Eye (tissue), 1 donor: ENCODE data around the gene BAIAP2.
A peak's percentile ranks its signal among the peaks of the same experiment; 100 is the strongest.
"Not testable (repeated sequence)": the region's sequence is repeated elsewhere in the genome, so short reads cannot be mapped to it uniquely, and the experiment has no call there.

ENCODE experiments used
- DNase-seq: peaks from one replicate; pipeline ENCODE4 v3.0.0-alpha.2; 2015

The BAIAP2 gene

DNA sequence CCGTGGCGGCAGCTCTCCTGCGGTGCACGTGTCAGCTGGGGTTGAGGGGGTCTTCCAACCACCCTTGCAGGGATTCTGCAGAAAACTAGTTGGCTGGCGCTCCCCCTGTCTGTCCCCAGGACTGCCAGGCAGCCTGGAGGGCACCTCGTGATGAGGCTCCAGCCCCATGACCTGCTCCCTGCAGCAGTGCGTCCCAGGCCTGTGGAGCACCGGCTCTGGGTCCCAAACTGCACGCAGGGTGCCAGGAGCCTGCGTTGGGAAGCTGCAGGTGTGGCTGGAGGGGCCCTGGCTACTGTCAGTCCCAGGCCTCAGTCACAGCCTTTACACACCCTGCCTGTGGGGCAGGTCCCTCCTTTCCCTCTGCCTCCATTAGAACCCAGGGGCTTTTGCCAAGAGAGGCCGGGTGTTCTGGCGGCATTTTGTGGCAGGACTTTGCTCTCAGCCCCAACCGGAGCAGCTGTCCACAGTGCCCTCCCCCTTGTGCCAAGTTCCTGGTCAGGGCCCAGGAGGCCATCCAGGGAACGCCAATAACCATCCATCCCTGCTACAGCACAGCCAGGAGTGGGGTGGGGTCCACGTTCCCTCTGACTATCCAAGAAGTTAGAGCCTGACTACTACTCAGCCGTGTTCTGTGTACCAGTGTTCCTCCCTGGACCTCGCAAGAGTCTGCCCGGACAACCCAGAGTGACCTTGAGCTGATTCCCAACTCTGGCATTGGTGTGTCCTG is 34.2 kb upstream of the BAIAP2 start:
- DNase-seq, result no peak

DNA sequence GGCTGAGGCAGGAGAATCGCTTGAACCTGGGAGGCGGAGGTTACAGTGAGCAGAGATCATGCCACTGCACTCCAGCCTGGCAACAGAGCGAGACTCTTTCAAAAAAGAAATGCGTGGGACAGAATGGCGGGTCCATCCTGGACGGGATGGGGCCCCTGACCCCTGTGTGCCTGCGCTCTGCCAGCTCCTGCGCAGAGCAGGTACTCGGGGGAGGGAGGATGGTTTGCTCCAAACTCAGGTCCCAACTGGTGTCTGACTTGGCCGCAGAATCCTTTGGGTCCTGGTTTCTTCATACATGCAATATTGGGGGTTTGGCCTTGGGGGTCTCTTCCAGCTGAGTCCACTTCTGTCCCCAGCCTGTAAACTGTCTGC is 33.0 kb upstream of the BAIAP2 start:
- no peak for DNase-seq

DNA sequence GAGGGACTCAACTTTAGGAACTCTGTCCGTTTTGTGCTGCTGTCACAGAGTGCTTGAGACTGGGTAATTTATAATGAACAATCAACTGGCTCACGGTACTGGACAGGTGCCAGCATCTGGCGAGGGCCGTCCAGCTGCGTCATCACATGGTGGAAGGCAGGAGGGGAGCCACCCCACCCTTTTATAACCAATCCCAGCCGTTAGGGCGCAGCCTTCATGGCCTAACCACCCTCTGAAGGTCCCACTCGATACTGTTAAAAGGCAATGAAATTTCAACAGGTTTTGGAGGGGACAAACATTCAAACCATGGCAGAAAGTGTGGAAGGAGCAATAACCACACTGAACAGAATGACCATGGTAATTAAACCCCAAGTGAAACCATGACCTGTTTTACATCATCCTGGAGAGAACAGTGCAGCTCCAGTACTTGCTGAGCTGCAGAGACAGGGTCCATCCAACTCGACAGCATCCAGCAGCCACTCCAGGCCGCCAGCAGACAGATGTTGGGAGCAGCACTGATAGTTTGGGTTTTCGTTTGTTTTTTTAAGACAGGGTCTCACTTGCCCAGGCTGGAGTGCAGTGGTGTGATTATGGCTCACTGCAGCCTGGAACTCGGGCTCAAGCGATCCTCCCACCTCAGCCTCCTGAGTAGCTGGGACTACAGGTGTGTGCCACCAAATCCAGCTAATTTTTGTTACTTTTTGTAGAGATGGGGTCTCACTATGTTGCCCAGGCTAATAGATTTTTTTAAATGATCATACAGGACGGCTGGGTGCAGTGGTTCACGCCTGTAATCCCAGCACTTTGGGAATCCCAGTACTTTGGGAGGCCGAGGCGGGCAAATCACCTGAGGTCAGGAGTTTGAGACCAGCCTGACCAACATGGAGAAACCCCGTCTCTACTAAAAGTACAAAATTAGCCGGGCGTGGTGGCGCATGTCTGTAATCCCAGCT is 32.3 kb upstream of the BAIAP2 start:
- DNase-seq, result peak; percentile 41

DNA sequence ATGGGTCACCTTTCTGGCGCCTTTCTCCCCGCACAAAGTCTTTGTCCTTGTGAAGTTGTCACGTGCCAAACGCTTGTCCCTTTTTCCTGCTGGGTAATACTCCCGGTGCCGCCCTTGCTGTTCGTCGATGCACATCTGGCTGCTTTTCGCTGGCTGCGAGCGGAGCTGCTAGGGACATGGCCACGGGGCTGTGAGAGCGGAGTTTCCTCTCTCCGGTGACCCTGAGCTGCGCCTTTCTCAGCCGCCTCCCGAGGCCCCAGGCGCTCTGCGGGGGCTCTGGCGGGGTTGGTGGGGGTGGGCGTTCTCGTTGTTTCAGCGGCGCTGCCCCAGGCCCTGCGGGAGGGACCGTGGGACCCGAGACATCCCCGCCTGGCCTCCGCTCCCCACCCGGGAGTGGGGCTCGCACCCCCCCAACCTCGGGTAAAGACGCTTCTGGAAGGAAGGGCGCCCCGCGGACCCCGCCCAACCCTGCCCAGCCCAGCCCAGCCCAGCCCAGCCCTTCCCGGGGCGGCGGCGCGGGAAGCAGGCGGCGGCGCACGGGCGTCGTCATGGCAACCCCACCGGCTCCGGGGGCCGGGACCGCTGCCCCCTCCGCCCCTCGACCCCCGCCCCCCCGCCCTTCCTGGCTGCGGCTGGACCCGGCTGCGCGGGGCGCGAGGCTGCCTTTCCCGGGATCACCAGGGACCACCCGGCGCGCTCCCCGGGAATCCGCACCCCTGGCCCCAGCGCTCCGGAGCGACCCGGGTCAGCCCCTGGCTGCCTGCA is 31.1 kb upstream of the BAIAP2 start:
- peak; percentile 68 for DNase-seq

DNA sequence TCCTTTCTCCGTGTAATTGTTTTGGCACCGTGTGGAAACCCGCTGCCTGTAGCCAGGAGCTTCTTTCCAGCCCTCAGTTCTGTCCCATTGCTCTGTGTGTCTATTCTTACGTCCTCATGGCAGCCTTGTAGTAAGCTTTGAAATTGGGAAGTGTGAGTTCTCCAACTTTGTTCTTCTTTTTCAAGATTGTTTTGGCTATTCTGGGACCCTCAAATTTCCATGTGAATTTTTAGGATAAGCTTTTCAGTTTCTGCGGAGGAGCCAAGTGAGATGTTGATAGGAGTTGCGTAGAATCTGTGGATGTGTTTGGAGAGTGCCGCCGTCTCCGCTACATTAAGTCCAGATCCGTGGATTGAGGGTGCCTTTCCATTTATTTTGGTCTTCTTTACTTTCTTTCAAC is 28.1 kb upstream of the BAIAP2 start:
- no peak for DNase-seq

DNA sequence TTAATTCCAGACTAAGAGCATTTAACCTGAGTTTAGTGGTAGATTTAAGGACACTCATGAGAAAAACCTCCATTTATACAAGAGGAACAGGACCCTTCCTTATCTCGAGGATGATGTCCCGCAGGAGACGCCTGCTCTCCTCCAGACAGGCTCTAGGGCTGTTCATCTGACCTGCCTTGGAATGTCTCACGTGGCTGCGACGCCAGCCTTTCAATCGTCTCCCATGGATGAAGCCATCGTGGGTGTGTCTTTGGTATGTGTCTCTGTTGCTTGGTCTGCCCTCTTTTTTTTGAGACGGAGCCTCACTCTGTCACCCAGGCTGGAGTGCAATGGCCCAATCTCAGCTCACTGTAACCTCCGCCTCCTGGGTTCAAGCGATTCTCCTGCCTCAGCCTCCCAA is 26.8 kb upstream of the BAIAP2 start:
- DNase-seq, result no peak

DNA sequence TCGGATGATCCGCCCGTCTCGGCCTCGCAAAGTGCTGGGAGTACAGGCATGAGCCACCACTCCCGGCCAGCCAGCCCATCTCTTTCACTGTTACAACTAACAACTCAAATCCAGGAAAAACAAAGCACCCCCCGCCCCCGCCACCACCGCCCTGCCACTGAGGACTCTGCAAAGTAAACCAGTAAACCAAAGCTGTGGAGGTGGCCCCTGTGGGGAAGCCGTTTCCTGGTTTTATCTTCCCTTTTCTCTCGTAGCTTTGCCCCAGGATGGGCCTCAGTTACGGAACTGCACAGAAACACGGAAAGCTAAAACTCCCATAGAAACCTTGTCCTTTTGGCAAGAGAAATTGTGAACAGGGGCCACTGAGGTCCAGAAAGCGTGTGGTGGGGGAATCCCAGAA is 25.8 kb upstream of the BAIAP2 start:
- no peak for DNase-seq

DNA sequence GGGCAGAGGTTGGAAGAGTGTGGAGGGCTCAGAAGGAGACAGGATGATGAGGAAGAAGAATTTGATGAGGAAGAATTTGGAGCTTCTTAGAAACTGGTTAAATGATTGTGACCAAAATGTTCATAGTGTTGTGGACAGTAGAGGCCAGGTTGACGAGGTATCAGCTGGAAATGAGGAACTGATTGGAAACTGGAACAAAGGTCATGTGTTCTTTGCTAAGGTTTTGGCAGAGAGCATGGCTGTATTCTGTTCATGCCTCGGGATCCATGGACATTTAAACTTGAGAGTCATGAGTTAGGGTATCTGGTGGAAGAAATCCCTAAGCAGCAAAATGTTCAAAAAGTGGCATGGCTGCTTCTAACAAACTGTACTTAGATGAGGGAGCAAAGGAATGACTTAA is 24.0 kb upstream of the BAIAP2 start:
- no peak for DNase-seq

DNA sequence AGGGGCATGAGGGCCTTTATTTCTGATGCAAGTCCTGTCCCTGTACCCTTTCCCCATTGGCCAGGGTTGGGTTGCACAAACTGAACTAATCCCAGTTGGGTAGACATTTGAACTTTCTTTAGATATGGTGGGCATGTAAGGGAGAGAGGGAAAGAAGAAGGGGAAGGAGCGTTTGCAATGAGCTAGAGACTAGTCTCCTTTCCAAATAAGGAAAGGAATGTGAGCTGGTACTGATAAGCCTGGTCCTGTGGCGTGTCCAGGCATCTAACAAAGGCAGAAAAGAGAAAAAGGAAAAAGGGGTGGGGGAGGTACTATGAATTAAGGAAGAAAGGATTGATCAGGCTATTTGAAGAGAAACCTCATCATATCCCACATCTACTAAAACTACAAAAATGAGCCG is 23.0 kb upstream of the BAIAP2 start:
- DNase-seq, result no peak

DNA sequence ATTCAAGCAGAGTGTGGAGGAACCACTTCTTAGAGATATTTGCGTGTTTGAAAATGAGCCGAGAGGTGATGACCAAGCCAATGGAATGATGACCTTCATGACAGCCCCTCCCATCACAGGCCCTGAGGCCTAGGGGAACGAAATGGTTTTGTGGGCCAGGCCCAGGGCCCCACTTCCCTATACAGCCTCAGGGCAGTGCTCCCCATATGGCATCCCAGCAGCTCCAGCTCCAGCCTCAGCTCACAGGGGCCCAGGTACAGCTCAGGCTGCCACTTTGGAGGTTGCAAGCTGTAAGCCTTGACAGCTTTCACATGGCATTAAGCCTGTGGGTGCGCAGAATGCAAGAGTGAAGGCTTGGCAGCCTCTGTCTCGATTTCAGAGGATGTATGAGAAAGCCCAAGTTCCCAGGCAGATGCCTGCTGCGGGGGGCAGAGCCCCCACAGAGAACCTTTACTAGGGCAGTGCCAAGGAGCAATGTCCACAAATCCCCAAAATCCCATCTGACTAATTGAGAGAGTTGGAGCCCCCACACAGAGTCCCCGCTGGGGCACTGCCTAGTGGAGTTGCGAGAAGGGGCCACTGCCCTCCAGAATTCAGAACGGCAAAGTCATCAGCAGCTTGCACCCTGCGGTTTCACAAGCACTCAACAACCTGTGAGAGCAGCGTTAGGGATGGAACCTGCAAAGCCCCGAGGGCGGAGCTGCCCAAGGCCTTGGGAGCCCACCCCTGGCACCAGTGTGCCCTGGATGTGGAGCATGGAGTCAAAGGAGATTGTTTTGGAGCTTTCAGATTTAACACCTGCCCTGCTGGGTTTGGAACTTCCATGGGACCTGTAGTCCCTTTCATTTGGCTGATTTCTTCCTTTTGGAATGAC is 22.1 kb upstream of the BAIAP2 start:
- DNase-seq, result no peak

DNA sequence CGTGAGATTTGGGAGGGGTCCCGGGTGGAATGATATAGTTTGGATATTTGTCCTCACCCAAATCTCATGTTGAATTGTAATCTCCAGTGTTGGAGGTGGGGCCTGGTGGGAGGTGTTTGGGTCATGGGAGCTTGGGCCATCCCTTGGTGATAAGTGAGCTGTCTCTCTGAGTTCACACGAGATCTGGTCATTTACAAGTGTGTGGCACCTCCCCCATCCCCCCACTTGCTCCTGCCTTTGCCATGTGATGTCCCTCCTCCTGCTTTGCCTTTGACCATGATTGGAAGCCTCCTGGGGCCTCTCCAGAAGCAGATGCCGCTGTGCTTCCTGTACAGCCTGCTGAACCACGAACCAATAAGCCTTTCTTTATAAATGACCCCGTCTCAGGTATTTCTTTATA is 21.3 kb upstream of the BAIAP2 start:
- no peak for DNase-seq

DNA sequence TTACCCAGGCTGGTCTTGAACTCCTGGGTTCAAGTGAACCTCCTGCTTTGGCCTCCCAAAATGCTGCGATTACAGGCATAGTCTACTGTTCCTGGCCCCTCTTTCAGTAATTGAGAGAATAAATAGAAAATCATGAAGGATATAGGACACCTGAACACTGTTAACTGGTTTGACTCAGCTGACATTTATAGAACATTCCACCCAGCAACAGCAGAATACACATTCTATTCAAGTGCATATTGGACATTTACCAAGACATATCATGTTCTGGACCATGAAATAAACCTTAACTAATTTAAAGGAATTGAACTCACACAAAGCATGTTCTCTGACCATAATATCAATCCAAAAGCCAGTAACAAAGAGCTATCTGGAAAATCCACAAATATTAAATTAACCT is 19.8 kb upstream of the BAIAP2 start:
- DNase-seq, result no peak

DNA sequence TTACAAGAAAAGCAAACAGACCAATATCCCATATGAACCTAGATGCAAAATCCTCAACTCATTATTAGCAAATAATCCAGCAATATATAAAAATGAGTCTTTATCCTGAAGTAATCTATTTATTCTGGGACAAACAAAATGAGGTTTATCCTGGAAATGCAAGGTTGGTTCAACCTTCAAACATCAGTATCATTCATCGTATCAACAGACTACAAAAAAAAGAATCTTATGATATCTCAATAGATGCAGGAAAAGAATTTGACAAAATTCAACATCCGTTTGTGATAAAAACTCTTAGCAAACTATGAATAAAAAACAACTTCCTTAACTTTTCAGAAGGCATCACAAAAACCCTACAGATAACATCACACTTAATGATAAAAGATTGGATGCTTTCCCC is 18.4 kb upstream of the BAIAP2 start:
- no peak for DNase-seq

DNA sequence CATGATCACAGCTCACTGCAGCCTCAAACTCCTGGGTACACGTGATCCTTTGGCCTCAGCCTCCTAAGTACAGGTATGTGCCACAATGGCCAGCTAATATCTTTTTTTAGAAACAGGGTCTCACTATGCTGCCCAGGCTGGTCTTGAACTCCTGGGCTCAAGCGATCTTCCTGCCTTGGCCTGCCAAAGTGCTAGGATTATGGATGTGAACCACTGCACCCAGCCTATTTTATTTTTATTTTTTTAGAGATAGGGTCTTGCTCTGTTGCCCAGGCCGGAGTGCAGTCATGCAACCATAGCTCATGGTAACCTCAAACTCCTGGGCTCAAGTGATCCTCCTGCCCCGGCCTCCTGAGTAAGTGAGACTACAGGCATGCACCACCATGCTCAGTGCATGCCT is 17.6 kb upstream of the BAIAP2 start:
- not testable (repeated sequence) for DNase-seq

DNA sequence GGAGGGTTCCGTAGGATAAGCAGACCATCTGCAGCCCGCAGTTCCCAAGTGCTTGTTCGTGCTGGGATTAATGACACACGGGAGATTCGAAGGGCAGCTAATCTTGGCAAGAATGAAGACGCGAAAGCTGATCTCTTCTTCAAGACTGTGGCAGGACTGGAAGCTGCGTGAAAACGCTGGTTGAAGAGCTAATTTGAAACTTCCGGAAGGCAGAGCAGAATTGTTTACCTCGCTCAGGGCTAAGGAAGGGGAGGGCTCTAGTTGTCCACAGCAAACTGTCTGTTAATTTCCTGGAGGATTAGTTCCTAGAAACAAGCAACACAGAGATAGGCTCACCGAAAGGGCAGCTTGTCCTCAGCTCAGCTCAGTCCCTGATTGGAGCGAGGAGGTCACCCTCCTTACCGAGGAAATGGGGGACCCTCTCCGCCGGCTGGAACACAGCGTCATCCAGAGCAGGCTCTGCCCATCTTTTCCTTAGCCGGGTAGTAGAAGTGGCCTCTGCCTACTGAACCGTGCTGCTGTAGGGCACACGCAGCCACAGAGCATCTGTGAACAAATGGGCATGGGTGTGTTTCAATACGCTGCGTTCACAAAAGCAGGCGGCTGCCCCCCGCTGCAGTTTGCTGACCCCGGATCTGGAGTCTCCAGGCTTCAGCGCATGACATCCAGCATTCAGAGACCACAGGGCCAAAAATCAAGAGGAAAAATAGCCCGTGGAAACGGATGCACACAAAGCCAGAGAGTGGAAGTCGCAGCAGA is 16.7 kb upstream of the BAIAP2 start:
- peak; percentile 82 for DNase-seq

DNA sequence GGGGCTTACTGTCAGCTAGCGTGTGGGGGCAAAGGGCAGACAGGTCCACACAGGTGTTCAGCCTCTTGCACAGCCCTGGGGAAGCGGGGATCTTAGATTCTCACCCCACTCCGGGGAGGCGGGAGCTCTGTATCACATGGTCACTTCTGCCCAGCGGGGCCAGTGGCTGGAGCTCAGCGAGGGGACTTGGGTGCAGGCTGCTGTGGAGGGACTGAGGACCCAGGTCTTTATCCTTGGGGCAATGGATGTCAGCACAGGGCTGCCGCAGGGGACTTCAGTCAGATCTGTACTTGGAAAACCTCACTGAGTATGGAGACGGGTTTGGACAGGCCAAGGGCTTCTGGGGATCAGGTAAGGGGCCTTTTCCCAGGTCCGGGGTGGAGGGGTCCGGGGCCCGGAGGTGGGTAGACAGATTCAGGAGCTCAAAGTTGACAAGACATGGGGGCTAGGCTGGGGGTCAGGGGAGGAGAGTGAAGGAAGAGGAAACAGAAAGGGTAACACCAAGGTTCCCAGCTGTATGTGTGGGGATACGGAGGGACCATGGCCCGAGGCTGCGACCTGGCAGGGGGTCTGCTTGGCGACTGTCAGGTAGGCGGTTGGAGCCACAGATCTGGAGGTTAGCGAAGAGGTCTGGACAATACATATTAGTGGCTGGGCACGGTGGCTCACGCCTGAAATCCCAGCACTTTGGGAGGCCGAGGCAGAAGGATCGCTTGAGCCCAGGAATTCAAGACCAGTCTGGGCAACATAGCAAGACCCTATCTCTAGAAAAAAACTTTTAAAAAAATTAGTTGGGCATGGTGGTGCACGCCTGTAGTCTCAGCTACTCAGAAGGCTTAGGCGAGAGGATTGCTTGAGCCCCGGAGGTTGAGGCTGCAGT is 15.1 kb upstream of the BAIAP2 start:
- no peak for DNase-seq

DNA sequence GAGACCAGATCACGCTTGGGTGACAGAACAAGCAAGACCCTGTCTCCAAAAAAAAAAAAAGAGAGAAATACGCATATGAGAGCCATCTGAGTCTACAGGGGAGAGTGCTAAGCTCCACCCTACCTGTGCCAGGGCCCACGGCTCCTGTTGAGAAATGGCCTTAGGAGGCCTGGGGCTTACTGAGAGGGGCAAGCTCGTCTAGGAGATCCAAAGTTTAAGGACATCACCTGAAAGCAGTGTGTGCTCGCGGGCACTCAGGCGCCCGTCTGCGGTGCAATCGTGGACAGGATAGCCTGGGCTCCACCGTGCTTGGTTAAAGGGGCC is 14.5 kb upstream of the BAIAP2 start:
- DNase-seq, result no peak

DNA sequence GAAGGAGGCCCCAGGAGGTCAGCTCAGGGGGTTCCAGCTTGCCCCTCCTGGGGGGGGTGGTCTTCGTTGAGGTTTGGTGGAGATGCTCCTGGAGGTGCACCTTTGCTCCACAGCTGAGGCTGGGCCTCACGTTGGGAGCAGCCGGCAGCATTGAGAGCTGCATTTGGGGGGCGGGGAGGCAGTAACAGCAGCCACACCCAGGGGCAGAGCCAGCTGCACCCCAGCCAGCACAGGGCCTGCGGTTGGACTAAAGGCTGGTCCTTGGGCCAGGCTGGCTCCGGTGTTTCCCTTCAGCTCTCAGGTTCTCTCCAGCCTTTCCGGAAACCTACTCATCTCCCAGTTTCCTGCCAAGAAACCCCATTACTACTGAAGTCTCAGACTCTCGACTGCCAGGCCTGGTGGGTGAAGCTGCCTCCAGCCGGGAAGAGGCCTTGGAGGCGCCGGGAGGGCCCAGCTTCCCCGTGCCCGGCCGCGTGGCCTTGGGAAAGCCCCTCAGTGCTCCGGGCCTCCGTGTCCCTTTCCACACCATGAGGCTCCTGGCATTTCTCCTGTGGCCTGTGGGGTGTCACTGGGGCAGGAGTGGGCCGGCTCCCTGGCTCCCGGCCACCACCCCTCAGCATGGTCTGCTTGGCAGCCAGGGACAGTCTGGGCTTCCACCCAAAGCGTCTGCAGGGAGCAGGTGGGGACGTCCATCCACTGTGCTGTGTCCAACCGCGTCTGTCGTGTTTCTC is 14.0 kb upstream of the BAIAP2 start:
- no peak for DNase-seq

DNA sequence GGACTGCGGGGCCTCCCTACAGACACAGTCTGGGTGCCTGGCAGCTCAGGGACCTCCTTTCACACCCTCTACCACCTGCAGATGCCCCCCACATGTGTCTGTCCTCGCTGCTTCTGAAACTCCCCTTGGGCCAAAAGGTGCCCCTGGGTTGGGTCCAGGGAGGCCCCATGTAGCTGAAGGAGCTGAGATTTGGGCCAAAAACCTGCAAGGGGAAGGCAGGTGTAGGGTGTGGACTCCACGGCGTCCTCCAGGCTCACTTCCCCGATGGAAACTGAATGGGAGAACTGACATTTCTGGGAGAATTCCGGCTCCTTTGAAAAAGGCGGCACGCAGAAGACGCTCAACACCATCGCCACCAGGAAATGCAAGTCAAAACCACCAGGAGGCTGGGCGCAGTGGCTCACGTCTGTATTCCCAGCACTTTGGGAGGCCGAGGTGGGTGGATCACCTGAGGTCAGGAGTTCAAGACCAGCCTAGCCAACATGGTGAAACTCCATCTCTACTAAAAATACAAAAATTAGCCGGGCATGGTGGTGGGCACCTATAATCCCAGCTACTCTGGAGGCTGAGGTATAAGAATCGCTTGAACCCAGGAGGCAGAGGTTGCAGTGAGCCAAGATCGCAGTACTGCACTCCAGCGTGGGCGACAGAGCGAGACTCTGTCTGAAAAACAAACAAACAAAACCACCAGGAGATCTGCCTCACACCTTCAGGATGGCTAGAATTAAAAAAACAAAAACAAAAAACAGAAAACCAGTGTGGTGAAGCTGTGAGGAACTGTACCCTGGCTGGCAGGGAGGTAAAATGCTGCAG is 13.2 kb upstream of the BAIAP2 start:
- DNase-seq, result no peak
